ENCODE data around the gene GAGE12E.
"Not testable (repeated sequence)": the region's sequence is repeated elsewhere in the genome, so short reads cannot be mapped to it uniquely, and the experiment has no call there.

GRCh38 chrX:49579649-49580048 lies 28.6 kb downstream of the GAGE12E start, which contains the start of gene GAGE12H:
- TF ChIP-seq, protein P1, sequence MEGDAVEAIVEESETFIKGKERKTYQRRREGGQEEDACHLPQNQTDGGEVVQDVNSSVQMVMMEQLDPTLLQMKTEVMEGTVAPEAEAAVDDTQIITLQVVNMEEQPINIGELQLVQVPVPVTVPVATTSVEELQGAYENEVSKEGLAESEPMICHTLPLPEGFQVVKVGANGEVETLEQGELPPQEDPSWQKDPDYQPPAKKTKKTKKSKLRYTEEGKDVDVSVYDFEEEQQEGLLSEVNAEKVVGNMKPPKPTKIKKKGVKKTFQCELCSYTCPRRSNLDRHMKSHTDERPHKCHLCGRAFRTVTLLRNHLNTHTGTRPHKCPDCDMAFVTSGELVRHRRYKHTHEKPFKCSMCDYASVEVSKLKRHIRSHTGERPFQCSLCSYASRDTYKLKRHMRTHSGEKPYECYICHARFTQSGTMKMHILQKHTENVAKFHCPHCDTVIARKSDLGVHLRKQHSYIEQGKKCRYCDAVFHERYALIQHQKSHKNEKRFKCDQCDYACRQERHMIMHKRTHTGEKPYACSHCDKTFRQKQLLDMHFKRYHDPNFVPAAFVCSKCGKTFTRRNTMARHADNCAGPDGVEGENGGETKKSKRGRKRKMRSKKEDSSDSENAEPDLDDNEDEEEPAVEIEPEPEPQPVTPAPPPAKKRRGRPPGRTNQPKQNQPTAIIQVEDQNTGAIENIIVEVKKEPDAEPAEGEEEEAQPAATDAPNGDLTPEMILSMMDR (IDR thresholded peaks at IDR 0.05; ENCODE audit: low read length) = not testable (repeated sequence)
- TF ChIP-seq EZH2 (optimal IDR thresholded peaks at IDR 0.05; ENCODE audit: low read depth, low read length); EZH2phosphoT487 (IDR thresholded peaks at IDR 0.05; ENCODE audit: low read length): not testable (repeated sequence)

Data from MM.1S (cell line).